GM19099 (cell line): ENCODE measurements around the gene CDKAL1.

Experiments used
- POLR2A ChIP-seq: IDR thresholded peaks from 3 replicates; pipeline ENCODE4 v1.6.1; 2011; ENCODE audit warnings: low read depth; ENCODE audit not compliant: insufficient read length; ENCODE audit errors: extremely low read depth

The CDKAL1 gene

DNA sequence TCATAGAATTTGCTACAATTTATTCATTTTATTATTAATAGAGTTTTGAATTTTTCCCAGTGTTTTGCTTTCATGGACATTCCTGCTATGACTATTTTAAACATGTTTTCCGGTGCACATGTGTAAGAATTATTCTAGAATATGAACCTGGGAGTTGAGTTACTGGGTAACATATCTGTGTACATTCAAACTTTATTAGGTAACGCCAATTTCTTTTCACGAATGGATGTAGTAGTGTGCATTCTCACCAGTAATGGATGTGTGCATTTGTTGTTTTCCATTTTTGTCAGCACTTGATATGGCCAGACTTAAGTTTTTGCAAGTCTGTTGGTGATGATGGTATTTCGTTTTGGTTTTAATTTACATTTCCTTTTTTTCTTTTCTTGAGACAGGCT lies 118.8 kb downstream of the CDKAL1 start:
- TF ChIP-seq POLR2A = no peak

DNA sequence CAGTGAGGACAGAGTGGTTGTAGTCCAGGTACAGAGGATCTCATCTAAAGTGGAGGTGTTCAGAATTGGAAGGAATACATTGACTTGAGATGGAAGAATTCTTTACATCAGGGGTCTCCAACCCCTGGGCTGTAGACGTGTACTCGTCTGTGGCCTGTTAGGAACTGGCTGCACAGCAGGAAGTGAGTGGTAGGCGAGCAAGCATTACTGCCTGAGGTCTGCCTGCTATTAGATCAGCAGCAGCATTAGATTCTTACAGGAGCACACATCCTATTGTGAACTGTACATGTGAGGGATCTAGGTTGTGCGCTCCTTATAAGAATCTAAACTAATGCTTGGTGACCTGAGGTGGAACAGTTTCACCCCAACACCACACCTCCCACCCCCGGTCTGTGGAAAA lies 121.1 kb downstream of the CDKAL1 start:
- TF ChIP-seq POLR2A = no peak

DNA sequence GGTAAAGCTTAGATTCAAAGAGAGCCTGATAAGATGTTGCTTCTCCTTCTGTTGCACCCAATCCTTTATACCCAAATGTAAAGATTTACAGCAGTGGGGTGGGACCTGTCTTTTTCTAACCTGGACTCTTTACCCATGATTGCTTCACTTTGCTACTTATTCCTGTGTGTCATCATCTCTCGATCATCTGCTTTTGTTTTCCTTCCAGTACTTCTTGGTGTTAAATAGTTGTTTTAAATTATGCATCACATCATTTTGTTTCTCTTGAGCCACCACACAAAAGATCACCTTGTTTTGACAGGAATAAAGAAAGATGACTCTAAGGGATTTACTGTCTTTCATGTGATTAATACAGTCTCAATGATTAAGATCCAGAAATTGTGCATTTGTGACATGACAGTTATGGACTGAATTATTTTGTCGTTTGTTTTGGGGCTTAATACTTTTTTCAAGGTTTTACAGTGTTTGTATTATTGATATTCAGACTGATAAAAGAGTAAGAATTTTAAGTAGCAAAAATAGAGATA lies 123.1 kb downstream of the CDKAL1 start:
- no peak for TF ChIP-seq POLR2A

DNA sequence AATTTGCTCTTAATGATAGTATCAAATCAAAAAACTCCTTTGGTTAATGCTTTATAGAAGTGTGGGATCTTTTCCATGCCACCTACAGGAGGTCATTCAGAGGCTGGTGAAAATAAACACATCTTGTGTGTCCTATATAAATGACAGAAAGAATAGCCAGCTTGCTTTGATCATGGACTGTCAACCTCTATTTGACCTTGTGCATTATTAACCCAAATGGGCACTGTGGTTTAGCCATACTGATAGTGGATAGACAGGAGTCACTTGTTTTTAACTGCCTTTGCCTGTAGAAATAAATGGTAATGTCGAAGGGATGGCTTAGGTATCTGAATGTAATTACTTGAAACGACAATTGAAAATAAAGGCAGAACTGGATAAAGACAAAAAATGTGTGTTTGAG lies 123.8 kb downstream of the CDKAL1 start:
- no peak for TF ChIP-seq POLR2A

DNA sequence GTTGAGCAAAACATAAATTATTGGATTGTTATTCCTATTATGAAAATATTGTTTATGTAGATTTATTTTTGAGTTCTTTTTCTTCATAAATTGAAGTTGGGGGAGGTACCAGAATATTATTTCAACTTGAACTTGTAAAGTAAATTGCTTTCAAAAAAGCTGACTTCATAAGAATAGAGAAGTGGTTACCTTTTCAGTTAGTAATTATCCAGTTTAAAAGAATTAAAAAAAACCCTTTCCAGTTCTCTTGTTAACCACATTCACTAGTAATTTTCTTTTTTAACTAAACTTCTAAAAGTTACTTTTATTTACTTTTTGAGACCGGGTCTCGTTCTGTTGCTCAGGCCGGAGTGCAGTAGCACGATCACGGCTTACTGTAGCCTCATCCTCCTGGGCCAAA lies 124.3 kb downstream of the CDKAL1 start:
- TF ChIP-seq POLR2A = no peak

DNA sequence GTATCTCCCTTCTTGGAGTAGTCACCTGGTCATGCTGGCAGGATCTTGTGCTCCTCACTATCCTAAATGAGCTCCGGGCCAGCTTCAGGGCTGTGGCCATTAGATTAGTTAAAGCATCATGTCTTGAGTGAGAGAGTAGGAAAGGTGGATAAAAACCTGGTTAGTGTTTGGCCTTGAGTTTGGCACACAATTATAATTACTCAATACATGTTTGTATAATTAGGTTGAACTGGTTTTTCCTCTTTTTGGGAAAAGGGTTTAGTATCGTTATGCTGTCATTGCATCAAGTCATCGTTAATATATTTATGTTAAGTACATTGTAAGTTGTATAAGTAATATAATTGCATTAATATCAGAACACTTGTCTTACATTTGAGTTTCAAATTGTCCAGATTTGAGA lies 126.3 kb downstream of the CDKAL1 start:
- TF ChIP-seq POLR2A = no peak

DNA sequence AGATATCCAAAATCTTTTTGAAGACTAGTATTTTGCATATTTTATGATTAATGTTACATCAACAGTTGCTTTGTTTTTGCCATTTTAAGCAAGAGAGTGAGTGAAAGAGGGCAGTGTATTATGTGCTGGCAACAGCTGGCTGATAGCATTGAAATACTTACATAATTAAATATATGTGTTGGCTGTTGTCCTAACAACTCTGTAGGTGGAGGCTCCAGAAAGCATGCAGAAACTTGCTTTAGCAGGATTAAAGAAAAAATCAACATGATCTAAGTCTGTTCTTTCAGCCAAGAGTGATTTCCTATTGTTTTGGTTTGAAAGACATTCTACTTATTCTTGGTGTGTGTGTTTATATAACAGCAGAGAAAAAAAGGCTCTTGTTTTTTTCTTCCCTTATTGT lies 127.5 kb downstream of the CDKAL1 start:
- TF ChIP-seq POLR2A = no peak

DNA sequence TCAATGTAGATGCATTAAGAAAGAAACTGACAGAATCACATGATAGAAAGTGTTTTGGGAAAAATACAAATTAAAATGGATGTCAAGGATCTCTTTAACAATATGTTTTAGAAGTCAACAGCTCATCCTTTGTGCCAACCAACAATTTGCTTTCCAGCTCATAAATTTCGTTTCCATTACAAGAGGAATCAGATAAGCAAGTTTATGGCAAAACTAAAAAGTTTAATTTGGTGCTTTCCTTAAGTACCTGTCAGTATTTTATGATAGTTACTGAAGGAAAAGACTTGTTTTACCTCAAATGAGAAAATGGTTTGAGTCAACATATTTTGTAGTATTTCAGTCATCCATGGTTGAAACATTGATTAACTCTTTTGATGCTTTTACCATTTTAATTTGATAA lies 130.0 kb downstream of the CDKAL1 start:
- TF ChIP-seq POLR2A = no peak

DNA sequence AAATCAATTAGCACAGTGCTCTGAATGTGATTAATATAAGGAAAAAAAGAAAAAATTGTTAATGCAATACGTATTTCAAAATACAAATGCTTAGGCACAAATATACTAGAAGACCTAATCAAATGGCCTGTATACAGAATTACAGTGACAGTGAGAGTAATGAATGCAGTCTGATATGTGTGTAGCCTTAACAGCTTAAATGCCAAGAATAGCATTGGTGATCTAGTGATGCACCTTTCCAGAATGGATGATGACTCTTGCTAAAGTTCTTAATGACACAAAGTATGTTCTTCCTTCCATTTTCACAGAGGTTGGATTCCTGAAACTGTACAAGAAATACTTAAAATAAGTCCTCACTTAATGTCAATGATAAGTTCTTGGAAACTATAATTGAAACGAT lies 131.0 kb downstream of the CDKAL1 start:
- TF ChIP-seq POLR2A = no peak

DNA sequence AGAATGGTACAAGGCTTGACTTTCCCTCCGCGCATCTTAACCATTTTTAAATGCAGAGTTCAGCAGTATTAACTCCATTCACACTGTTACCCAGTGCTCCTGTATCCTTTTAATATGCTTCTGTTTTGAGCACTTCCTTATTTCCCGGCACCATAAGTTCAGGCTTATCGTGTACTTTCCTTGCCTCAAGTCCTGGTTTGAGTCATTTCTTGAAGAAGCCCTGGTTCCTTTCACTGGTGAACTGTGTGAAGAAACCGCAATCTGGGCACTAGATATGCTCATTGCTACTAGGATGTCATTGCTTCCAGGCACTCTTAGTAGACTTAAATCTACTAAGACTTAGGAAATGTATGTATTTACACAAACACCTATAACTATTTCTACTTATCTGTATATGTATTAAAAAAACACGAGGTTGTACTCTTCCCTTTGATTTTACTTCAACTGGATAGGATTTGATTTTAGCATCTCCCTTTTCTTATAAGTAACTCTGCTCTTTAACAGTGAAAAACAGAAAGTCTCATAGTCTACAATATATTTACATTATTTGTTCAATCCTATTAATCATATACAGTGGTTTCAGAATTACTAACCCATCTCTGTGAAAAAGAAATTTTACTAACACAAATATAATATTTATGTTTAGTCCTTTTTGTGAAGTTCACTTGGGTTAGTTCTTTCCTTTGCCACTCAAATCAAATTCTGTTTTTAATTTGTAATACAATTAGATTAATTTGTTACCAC lies 135.5 kb downstream of the CDKAL1 start:
- no peak for TF ChIP-seq POLR2A

DNA sequence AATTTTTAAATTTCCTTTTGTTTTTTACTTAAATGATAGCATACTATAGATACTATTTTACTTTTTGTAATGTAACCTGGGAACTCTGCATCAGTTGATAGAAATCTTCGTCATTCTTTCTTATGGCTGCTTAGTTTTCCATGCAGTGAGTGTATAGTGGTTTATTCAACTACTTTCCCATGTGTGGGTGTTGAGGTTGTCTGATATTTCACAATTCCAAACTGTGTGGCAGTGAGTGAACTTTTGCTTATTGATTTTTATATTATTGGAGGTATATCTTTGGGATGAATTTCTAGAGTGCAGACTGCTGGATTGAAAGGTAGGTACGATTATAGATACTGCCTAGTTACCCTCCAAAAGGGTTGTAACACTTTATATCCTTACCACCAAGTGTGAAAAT lies 136.5 kb downstream of the CDKAL1 start:
- no peak for TF ChIP-seq POLR2A

DNA sequence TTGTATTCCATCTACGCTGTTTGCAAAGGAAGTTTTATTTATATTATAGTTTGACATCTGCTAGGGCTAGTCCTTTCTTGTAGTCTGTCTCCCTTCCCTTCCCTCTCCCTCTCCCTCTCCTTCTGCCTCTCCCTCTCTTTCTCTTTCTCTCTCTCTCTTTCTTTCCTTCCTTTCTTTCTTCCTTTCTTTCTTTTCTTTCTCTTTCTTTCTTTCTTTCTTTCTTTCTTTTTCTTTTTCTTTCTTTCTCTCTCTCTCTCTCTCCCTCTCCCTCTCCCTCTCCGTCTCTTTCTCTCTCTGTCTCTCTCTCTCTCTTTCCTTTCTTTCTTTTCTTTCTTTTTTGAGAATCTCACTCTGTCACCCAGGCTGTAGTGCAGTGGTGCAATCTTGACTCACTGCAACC lies 137.8 kb downstream of the CDKAL1 start:
- TF ChIP-seq POLR2A = no peak

DNA sequence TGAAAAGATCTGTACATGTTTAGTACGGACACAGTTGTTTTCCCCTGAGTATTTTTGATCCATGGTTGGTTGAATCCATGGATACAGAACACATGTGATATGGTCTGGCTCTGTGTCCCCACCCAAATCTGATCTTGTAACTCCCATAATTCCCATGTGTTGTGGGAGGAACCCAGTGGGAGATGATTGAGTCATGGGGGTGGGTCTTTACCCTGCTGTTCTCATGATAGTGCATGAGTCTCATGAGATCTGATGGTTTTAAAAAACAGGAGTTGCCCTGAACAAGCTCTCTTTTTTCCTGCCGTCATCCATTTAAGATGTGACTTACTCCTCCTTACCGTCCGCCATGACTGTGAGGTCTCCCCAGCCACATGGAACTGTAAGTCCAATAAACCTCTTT lies 139.2 kb downstream of the CDKAL1 start:
- TF ChIP-seq POLR2A = no peak

DNA sequence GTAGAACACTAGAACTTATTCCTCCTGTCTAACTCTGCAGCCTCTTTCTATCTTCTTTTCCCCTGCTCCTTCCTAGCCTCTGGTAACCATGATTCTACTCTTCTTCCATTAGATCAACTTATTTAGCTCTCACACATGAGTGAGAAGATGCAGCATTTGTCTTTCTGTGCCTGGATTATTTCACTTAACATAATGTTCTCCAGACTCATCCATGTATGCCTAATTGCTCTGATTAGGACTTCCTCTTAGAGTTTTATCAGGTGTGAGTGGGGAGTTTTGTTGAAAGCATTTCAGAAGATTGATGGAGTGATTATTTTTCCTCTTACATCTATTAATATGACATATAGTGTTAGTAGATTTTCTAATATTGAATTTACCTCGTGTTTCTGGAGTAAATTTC lies 140.4 kb downstream of the CDKAL1 start:
- TF ChIP-seq POLR2A = no peak

DNA sequence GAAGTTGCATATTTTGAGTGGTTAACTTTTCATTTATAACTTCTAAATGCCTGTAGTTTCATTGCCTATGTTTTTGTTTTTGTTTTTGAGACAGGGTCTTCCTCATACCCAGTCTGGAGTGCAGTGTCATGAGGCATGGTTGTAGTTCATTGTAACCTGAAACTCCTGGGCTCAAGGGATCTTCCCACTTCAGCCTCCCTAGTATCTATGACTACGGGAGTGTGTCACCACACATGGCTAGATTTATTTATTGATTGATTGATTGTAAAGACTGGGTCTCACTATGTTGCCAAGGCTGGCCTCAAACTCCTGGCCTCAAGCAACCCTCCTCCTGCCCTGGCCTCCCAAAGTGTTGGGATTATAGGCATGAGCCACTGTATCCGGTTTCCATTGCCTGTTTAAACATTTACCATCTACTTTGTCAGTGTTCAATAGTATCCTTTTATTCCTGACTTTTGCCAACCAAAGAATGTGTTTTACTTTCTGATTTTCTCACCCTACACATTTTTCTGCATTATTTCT lies 144.6 kb downstream of the CDKAL1 start:
- no peak for TF ChIP-seq POLR2A

DNA sequence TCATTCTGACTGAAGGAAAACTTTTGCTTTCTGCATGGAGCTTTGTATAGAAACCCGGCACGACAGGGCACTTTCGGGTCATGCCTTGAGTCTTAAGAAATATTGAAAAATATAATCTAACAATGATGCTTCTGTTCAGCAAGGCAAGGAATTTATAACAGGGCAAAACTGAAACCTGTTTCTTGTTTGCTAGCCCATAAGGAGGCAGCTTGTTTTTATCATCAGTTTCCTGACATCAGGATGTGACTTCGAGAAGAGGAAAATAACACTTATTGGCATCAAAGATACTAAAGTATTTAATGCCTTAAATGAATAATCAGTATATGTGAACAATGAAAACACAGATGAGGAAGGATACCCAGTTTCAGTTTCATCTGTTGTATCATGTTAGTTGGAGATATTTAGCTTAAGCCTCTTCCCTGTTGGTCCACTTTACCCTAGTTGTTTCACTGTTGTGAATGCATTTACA lies 146.5 kb downstream of the CDKAL1 start:
- TF ChIP-seq POLR2A = no peak
